WTC11 (cell line): ENCODE data around the gene GSC2. TPM values are rescaled to one million over a fixed set of nuclear protein-coding genes. Genes with fewer than 3 reads are reported as not detected.

Experiments used
- ATAC-seq: fragments of 200-7000 bp; cut with Tn5 transposase; 2 replicates; pipeline ENCODE4 v1.10.0; 2021; ENCODE audit warnings: mild to moderate bottlenecking, moderate library complexity
- CTCF ChIA-PET: fragments of 300-600 bp; sonication (Branson Sonifier 250); formaldehyde crosslinking; loops from one replicate; lab custom pipeline; 2021; ENCODE audit warnings: antibody characterized with exemption; lab: Charles Lee
- POLR2A ChIA-PET: fragments of 350-600 bp; sonication (Branson Sonifier 250); formaldehyde crosslinking; loops from one replicate; lab custom pipeline; 2021; ENCODE audit warnings: antibody characterized with exemption; lab: Charles Lee
- DNase-seq: peaks from one replicate; pipeline ENCODE4 v3.0.0; 2021; ENCODE audit warnings: low spot score
- H3K27ac Mint-ChIP-seq: 2 replicates; pipeline ENCODE4 v1.8.0; 2021; ENCODE audit warnings: mixed read lengths
- H3K27me3 Mint-ChIP-seq: 2 replicates; pipeline ENCODE4 v1.8.0; 2021; ENCODE audit warnings: low read depth, mild to moderate bottlenecking, moderate library complexity, mixed read lengths
- H3K36me3 Mint-ChIP-seq: 2 replicates; pipeline ENCODE4 v1.8.0; 2021; ENCODE audit warnings: mixed read lengths
- H3K4me1 Mint-ChIP-seq: 2 replicates; pipeline ENCODE4 v1.8.0; 2022; ENCODE audit warnings: mixed read lengths
- H3K4me3 Mint-ChIP-seq: 2 replicates; pipeline ENCODE4 v1.8.0; 2021; ENCODE audit warnings: mild to moderate bottlenecking, moderate library complexity, mixed read lengths
- H3K9me3 Mint-ChIP-seq: 2 replicates; pipeline ENCODE4 v1.8.0; 2021; ENCODE audit warnings: mixed read lengths
- CREB1 ChIP-seq: sonication (generic); formaldehyde crosslinking; IDR thresholded peaks from 2 replicates; pipeline ENCODE4 v1.8.0; 2023; ENCODE audit warnings: mild to moderate bottlenecking, missing genetic modification reagents
- CREM ChIP-seq: sonication (generic); formaldehyde crosslinking; IDR thresholded peaks from 2 replicates; pipeline ENCODE4 v1.8.1; 2022; ENCODE audit warnings: mild to moderate bottlenecking, missing genetic modification reagents, moderate library complexity
- ERG ChIP-seq: fragments of 250-450 bp; sonication (Bioruptor Pico); IDR thresholded peaks from 2 replicates; pipeline ENCODE4 v1.8.0; 2021; ENCODE audit warnings: mild to moderate bottlenecking
- IRF1 ChIP-seq: sonication (generic); formaldehyde crosslinking; IDR thresholded peaks from 2 replicates; pipeline ENCODE4 v1.8.0; 2023; ENCODE audit warnings: missing genetic modification reagents
- MXD4 ChIP-seq: fragments of 250-450 bp; sonication (Bioruptor Pico); IDR thresholded peaks from 2 replicates; pipeline ENCODE4 v1.8.0; 2021; ENCODE audit warnings: mild to moderate bottlenecking, moderate library complexity, borderline replicate concordance
- NFYB ChIP-seq: sonication (generic); formaldehyde crosslinking; conservative IDR thresholded peaks from 2 replicates; pipeline ENCODE4 v1.8.0; 2022; ENCODE audit warnings: low read depth, missing genetic modification reagents
- OVOL2 ChIP-seq: fragments of 250-450 bp; sonication (Bioruptor Pico); IDR thresholded peaks from 2 replicates; pipeline ENCODE4 v1.9.0; 2021; ENCODE audit warnings: mild to moderate bottlenecking, borderline replicate concordance
- SOX15 ChIP-seq: fragments of 250-450 bp; sonication (Bioruptor Pico); IDR thresholded peaks from 2 replicates; pipeline ENCODE4 v1.9.0; 2021; ENCODE audit warnings: mild to moderate bottlenecking
- TCF7 ChIP-seq: sonication (generic); formaldehyde crosslinking; IDR thresholded peaks from 2 replicates; pipeline ENCODE4 v1.8.0; 2022; ENCODE audit warnings: mild to moderate bottlenecking, low read depth, missing genetic modification reagents, moderate library complexity
- ZNF121 ChIP-seq: sonication (generic); formaldehyde crosslinking; IDR thresholded peaks from 2 replicates; pipeline ENCODE4 v1.8.0; 2023; ENCODE audit warnings: missing genetic modification reagents
- ZNF138 ChIP-seq: sonication (generic); formaldehyde crosslinking; conservative IDR thresholded peaks from 2 replicates; pipeline ENCODE4 v1.8.1; 2022; ENCODE audit warnings: mild to moderate bottlenecking, moderate library complexity, missing genetic modification reagents
- ZNF425 ChIP-seq: fragments of 250-450 bp; sonication (Bioruptor Pico); conservative IDR thresholded peaks from 2 replicates; pipeline ENCODE4 v1.9.0; 2021; ENCODE audit warnings: mild to moderate bottlenecking
- ZNF532 ChIP-seq: fragments of 250-450 bp; sonication (Bioruptor Pico); IDR thresholded peaks from 2 replicates; pipeline ENCODE4 v1.9.0; 2021; ENCODE audit warnings: mild to moderate bottlenecking, borderline replicate concordance
- ZSCAN18 ChIP-seq: fragments of 250-450 bp; sonication (Bioruptor Pico); IDR thresholded peaks from 2 replicates; pipeline ENCODE4 v2.1.2; 2022; ENCODE audit warnings: mild to moderate bottlenecking, moderate library complexity
- total RNA-seq: library from RNA; stranded (reverse); gene quantifications from 3 replicates; pipeline ENCODE4 v1.2.3, GENCODE V29; 2021

Gene GSC2
- total RNA-seq, 1 experiment from 2014 or later, result 0.68 TPM

- ChIA-PET CTCF (interaction anchor here (1.1 to 1.7 kb wide), 4 partner anchors 12 to 23 kb away, joined by 4 to 9 read pairs (median 4); partner anchors contain the start of genes ESS2 and SLC25A1), POLR2A (no interaction called here)
- TF ChIP-seq ZNF121 (CRISPR knock-in tag) (0 out of 2 replicates have a peak, but pooled peaks have one; percentile 17), ZNF138 (CRISPR knock-in tag) (no peak)
- H3K36me3 Mint-ChIP-seq, result no peaks in the 10 kb centered on the region
- DNase-seq, result no peak
- ATAC-seq, result no peak
- no peaks in the 10 kb centered on the region for H3K9me3 Mint-ChIP-seq
- no peak overlapping the region for H3K4me3 Mint-ChIP-seq
- peaks cover 71% of the 10 kb centered on the region for H3K27me3 Mint-ChIP-seq
- H3K27ac Mint-ChIP-seq, result no peak overlapping the region
- H3K4me1 Mint-ChIP-seq, result peaks cover 21% of the 10 kb centered on the region
Observed at GRCh38 chr22:19167106-19167869, 17.2 kb upstream of the GSC2 start.

DNA sequence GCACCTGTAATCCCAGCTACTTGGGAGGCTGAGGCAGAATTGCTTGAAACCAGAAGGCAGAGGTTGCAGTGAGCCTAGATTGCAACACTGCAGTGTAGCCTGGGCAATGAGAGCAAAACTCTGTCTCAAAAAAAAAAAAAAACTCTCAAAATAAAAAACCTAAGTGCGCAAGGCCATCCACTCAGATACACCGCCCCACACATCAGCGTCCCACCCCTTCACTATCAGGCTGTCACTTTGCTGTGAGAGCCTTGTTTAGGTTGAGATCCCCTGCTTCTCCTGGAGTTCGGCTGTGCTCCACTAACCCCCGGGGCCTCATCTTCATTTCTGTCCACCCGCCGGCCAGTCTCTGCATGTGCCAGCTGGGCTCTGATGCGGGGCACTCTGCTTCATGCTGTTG lies 16.3 kb upstream of the GSC2 start:
- DNase-seq (no peak), ATAC-seq (no peak)
- Mint-ChIP-seq H3K9me3 (no peaks in the 10 kb centered on the region), H3K4me3 (no peak overlapping the region), H3K27me3 (peaks cover 72% of the 10 kb centered on the region), H3K27ac (no peak overlapping the region), H3K4me1 (peaks cover 18% of the 10 kb centered on the region), H3K36me3 (no peaks in the 10 kb centered on the region)
- CTCF ChIA-PET, result interaction anchor here (1.7 kb wide), 1 partner anchor 13 kb away, joined by 4 read pairs; the partner anchor contains the start of gene SLC25A1
- no peak for TF ChIP-seq TCF7 (CRISPR knock-in tag)
- no peak for TF ChIP-seq ERG (CRISPR knock-in tag)
- no peak for TF ChIP-seq ZNF425
- no peak for TF ChIP-seq ZNF532 (CRISPR knock-in tag)
- no peak for TF ChIP-seq ZNF138 (CRISPR knock-in tag)
- TF ChIP-seq SOX15 (CRISPR knock-in tag), result no peak
- TF ChIP-seq CREM (CRISPR knock-in tag), result no peak
- no peak for TF ChIP-seq NFYB (CRISPR knock-in tag)
- TF ChIP-seq MXD4 (CRISPR knock-in tag), result no peak
- TF ChIP-seq IRF1 (CRISPR knock-in tag), result no peak
- TF ChIP-seq ZSCAN18 (CRISPR knock-in tag), result no peak
- no peak for TF ChIP-seq OVOL2 (CRISPR knock-in tag)
- no peak for TF ChIP-seq CREB1 (CRISPR knock-in tag)
- POLR2A ChIA-PET, result no interaction called here
